Skin epidermis (tissue), 12 donors: ENCODE measurements around the gene HSPA1L.
"Not testable (repeated sequence)": the region's sequence is repeated elsewhere in the genome, so short reads cannot be mapped to it uniquely, and the experiment has no call there.

Experiments used
- H3K27ac ChIP-seq, 21 experiments: fragments of 200-600 bp; sonication (generic) in 11 of 21; one replicate each; pipeline ENCODE4 v1.5.0; 2020; ENCODE audit warnings: mild to moderate bottlenecking in 3 of 21, inconsistent platforms in 2 of 21, moderate library complexity in 2 of 21
- H3K4me3 ChIP-seq, 7 experiments: fragments of 200-600 bp; sonication (generic) in 2 of 7; one replicate each; pipeline ENCODE4 v1.5.0; 2020; ENCODE audit warnings: inconsistent platforms in 2 of 7, mild to moderate bottlenecking in 2 of 7, moderate library complexity in 1 of 7

The HSPA1L gene

DNA sequence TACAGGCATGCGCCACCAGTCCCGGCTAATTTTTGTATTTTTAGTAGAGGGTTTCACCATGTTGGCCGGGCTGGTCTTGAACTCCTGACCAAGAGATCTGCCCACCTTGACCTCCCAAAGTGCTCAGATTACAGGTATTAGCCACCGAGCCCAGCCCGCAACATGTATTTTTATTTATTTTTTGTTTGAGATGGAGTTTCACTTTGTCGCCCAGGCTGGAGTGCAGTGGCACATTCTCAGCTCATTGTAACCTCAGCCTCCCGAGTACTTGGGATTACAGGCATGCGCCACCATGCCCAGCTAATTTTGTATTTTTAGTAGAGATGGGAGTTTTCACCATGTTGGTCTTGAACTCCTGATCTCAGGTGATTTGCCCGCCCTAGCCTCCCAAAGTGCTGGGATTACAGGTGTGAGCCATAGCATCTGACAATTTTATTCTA is 23.1 kb upstream of the HSPA1L start:
- peak overlapping the region in 2 of 7 experiments; percentile 64 to 88 for H3K4me3 ChIP-seq

DNA sequence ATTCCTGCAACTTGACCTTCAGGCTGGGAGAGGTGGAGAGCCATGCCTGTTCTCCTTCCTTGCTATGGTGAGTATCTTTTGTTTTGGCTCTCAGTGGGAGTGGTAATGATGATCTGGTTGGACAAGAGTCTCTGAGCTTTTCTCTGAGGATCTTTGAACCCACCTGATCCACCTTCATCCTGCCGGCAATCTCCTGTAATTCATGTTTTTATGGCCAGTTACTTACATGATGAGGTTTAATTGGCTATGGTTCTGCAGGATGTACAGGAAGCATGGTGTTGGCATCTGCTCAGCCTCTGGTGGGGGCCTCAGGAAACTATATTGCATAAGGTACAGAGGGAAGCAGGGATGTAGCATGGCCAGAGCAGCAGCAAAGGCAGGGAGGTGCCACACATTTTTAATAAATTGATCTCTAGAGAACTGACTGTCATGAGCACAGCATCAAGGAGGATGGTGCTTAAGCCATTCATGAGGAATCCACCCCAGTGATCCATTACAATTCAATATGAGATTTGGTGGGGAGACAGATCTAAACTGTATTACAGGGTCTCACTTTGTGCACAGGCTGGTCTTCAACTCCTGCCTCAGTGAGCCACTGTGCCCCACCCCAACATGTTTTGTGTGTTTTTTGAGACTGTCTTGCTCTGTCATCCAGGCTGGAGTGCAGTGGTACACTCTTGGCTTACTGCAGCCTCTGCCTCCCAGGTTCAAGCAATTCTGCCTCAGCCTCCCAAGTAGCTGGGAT is 22.5 kb upstream of the HSPA1L start:
- Histone ChIP-seq H3K27ac (peak overlapping the region in 9 of 21 experiments; percentile 9 to 99 (median 94)), H3K4me3 (peak overlapping the region in 4 of 7 experiments; percentile 64 to 92 (median 78))

More for the DNA sequence above, 23.1 kb upstream of the HSPA1L start:
- H3K27ac ChIP-seq: peak overlapping the region in 2 of 21 experiments; percentile 5 to 92

DNA sequence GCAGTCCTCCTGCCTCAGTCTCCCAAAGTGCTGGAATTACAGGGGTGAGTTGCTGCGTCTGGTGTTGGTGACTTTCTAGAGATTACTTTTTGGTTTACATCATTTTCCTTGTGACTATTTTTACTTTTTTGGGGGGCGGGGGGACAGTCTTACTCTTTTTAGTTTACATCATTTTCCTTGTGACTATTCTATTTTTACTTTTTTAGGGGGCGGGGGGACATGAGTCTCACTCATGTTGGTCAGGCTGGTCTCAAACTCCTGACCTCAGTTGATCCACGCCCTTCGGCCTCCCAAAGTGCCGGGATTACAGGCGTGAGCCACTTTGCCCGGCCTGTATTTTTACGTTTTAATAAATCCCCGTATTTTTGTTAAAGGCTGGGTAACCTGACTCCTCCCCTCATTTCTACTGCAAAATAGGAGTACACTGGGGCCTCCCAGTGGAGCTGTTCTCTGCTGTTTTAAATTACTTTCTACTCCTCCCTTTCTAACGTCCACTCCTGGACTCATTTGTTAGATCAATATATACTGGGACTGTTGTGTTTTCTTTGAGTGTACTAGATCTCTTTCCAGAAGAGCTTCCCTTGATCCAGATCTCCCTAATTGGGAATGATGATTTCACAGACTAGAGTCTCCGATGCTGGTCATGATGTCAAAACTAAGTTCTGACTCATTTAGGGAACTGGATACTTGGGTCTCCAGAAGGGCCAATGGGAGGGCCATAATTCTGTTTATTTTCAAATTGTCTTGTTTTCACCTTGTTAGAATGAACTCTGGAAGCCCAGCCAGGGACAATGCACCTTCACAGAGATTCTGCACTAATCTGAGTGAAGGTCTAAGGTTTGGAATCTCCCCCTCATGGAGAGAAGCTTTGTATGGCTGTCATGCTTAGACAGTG is 21.6 kb upstream of the HSPA1L start:
- H3K27ac ChIP-seq: peak overlapping the region in 19 of 21 experiments; percentile 9 to 99 (median 93)

DNA sequence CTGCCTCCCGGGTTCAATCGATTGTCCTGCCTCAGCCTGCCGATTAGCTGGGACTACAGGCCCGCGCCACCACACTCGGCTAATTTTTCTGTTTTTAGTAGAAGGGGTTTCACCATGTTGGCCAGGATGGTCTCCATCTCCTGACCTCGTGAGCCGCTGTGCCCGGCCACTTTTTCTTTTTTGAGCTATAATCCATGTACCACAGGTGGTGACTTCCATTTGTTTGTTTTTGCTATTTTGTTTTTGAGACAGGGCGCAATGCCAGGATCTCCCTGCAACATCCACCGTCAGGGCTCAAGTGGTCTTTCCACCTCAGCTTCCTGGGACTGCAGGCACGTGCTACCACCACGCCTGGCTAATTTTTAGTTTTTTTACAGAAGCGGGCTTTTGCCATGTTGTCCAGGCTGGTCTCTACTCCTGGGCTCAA is 21.0 kb upstream of the HSPA1L start:
- H3K27ac ChIP-seq: peak overlapping the region in 20 of 21 experiments; percentile 9 to 99 (median 93)
- H3K4me3 ChIP-seq: peak overlapping the region; percentile 64 to 98 (median 74)

More for the DNA sequence above, 21.6 kb upstream of the HSPA1L start:
- H3K4me3 ChIP-seq: peak overlapping the region; percentile 64 to 98 (median 74)

DNA sequence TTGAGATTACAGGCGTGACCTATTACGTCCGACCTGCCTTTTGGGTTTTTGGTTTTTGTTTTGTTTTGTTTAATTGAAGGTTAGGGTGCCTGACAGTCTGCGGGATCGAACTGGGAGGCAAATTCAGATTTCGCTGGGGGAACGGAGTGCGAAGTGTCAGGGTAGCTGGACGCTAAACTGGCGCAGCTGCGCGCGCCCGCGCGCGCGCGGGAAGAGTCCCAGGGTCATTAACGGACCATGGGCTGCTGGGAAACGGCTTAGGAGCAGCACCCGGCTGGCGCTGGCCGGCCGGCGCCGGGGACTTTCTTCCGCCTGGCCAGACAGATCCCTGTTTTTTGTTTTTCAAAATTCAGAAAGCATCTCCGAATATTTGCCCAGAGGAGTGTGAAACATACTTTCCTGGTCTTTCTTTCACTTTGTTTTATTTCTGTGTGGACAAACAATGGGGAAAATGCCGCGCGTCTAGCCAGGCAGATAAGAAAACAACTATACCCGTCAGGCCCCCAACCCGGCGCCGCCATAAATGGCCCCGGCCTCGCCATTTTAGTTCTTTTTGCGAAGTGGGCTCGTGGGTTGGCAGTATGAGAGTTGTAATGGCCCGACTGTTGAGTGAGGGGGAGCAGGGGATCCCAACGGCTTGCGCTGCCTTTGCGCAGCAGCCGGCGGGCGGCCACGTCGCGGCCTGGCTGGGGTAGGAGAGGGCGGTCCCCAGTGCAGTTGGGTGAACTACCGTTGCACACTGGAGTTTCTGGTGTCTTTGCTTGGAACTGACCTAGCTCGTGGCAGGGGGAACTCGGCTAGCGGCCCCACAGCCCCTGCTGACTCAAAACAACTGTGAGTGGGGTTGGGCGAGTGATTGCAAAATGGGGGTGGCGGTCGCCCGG is 19.5 kb upstream of the HSPA1L start:
- Histone ChIP-seq H3K27ac (peak overlapping the region; percentile 52 to 99 (median 93)), H3K4me3 (peak overlapping the region; percentile 64 to 98 (median 74))

DNA sequence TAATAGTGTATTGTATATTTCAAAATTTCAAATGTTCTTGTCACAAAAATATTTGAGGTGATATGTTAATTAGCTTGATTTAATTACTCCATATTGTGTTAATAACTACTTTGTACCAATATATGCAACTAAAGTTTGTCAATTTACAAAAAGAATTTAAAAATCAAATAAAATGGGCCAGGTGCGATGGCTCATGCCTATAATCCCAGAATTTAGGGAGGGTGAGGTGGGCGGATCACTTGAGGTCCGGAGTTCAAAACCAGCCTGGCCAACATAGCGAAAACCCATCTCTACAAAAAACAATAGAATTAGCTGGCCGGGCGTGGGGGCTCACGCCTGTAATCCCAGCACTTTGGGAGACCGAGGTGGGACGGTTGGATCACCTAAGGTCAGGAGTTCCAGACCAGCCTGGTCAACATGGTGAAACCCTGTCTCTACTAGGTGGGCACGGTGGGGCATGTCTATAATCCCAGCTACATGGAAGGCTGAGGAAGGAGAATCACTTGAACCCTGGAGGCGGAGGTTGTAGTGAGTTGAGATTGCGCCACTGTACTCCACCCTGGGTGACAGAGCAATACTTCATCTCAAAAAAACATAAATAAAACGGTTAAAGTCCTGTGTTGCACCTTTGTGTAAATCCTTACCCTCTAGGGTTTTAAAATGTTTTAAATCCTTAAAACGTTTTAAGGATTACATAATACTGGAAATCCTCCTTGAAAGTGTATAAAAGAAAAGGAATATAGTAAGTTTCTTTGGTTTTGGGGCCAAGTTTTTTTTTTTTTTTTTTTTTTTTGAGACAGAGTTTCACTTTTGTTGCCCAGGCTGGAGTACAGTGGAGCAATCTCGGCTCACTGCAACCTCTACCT is 16.5 kb upstream of the HSPA1L start:
- peak overlapping the region in 7 of 21 experiments; percentile 9 to 89 (median 53) for H3K27ac ChIP-seq

DNA sequence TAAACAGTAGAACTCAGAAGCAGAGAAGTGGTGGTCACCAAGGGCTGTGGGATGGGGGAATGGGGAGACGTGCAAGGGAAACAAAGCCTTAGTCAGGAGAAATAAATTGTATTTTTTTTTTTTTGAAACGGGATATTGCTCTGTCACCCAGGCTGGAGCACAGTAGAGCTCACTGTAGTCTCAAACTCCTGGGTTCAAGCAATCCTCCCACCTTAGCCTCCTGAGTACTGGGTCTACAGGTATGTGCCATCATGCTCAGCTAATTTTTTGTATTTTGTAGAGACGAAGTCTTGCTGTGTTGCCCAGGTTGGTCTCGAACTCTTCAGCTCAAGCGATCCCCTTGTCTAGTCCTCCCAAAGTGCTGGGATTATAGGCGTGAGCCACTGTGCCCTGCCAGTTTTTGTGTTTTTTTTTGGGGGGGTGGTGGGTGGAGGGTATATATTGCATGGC is 15.8 kb upstream of the HSPA1L start:
- Histone ChIP-seq H3K27ac (peak overlapping the region in 16 of 21 experiments; percentile 9 to 89 (median 63)), H3K4me3 (peak overlapping the region; percentile 37 to 74 (median 57))

More for the DNA sequence above, 16.5 kb upstream of the HSPA1L start:
- peak overlapping the region in 4 of 7 experiments; percentile 49 to 74 (median 57) for H3K4me3 ChIP-seq

DNA sequence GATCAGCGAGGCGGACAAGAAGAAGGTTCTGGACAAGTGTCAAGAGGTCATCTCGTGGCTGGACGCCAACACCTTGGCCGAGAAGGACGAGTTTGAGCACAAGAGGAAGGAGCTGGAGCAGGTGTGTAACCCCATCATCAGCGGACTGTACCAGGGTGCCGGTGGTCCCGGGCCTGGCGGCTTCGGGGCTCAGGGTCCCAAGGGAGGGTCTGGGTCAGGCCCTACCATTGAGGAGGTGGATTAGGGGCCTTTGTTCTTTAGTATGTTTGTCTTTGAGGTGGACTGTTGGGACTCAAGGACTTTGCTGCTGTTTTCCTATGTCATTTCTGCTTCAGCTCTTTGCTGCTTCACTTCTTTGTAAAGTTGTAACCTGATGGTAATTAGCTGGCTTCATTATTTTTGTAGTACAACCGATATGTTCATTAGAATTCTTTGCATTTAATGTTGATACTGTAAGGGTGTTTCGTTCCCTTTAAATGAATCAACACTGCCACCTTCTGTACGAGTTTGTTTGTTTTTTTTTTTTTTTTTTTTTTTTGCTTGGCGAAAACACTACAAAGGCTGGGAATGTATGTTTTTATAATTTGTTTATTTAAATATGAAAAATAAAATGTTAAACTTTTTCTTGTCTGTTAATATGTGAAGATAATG is 14.7 kb upstream of the HSPA1L start:
- Histone ChIP-seq H3K27ac (peak overlapping the region in 18 of 21 experiments; percentile 18 to 89 (median 63)), H3K4me3 (peak overlapping the region; percentile 37 to 74 (median 57))

DNA sequence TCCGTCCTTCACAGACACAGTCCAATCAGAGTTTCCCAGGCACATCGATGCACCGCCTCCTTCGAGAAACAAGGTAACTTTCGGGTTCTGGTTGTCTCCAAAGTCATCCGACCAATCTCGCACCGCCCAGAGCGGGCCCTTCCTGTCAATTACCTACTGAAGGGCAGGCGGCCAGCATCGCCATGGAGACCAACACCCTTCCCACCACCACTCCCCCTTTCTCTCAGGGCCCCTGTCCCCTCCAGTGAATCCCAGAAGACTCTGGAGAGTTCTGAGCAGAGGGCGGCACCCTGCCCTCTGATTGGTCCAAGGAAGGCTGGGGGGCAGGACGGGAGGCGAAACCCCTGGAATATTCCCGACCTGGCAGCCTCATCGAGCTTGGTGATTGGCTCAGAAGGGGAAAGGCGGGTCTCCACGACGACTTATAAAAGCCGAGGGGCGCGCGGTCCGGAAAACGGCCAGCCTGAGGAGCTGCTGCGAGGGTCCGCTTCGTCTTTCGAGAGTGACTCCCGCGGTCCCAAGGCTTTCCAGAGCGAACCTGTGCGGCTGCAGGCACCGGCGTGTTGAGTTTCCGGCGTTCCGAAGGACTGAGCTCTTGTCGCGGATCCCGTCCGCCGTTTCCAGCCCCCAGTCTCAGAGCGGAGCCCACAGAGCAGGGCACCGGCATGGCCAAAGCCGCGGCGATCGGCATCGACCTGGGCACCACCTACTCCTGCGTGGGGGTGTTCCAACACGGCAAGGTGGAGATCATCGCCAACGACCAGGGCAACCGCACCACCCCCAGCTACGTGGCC is 12.4 kb upstream of the HSPA1L start, which contains the start of gene HSPA1B:
Gene HSPA1B, plus strand, starts transcription at position 453 of the 794 bp plus-strand sequence. Its CDS starts 213 bp downstream, at position 666.
- Histone ChIP-seq H3K27ac (peak within 1 kb of the TSS; percentile 53 to 98 (median 92)), H3K4me3 (peak within 1 kb of the TSS; percentile 34 to 65 (median 51))

DNA sequence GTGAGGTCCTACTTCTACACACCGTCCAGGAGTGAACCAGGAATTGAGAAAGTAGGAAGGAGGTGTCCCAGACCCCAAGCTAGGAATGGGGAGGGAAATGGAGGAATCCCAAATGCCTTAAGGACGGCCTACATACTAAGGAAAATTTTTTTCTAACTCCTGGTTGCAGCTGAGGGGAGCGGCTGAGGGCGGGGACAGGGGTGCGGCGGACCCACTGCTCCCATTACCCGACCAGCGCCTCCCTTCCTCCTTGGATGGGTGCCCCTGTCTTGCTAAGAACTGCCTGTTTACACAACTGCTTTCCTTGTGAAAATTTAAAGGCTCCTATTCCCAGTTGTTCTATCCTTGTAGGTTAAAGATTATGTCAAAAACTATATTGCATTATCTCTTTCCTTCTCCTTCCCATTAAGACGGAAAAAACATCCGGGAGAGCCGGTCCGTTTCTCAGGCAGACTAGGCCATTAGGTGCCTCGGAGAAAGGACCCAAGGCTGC is 11.8 kb upstream of the HSPA1L start:
- peak overlapping the region; percentile 53 to 98 (median 92) for H3K27ac ChIP-seq
- H3K4me3 ChIP-seq: peak overlapping the region; percentile 34 to 65 (median 51)

DNA sequence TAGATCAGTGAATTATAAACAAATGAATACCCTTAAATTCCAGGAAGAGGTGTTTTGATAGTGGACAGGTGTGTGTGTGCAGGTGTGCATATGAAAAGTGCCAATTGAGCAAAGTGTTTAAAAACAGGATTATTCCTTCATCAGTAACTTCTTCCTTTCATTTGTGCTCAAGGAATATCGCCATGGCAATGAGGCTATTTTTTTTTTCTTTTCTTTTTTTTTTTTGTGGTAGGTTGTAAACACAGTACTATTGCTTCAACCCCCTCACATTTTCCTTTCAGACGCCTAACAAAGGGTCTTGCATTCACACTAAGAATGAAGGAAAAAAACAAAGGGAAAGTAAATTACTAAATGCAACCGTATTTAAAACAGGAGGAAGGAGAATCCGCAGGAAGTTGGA is 10.5 kb upstream of the HSPA1L start:
- Histone ChIP-seq H3K27ac (peak overlapping the region in 20 of 21 experiments; percentile 80 to 98 (median 92)), H3K4me3 (no peak overlapping the region)

DNA sequence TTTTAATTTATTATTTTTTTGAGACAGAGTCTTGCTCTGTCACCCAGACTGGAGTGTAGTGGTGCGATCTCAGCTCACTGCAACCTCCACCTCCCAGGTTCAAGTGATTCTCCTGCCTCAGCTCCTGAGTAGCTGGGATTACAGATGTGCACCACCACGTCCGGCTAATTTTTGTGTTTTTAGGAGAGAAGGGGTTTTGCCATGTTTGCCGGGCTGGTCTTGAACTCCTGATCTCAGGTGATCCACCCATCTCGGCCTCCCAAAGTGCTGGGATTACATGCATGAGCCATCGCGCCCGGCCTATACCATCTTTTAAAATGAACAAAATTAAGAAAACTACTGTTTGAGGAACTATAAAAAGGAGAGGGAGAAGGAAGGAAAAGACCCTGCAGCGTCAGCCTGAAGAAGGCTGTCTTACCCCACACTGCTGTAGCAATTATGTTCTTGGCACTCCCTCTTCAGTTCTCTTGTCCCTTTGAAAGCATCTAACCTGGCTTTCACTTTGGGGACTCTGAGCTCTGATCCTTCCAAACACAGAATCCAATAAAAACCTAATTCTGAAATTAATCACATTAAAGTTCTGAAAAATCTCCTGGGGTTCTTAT is 8.6 kb upstream of the HSPA1L start:
- H3K4me3 ChIP-seq: not testable (repeated sequence)
- peak overlapping the region in 19 of 21 experiments; percentile 9 to 98 (median 93) for H3K27ac ChIP-seq

DNA sequence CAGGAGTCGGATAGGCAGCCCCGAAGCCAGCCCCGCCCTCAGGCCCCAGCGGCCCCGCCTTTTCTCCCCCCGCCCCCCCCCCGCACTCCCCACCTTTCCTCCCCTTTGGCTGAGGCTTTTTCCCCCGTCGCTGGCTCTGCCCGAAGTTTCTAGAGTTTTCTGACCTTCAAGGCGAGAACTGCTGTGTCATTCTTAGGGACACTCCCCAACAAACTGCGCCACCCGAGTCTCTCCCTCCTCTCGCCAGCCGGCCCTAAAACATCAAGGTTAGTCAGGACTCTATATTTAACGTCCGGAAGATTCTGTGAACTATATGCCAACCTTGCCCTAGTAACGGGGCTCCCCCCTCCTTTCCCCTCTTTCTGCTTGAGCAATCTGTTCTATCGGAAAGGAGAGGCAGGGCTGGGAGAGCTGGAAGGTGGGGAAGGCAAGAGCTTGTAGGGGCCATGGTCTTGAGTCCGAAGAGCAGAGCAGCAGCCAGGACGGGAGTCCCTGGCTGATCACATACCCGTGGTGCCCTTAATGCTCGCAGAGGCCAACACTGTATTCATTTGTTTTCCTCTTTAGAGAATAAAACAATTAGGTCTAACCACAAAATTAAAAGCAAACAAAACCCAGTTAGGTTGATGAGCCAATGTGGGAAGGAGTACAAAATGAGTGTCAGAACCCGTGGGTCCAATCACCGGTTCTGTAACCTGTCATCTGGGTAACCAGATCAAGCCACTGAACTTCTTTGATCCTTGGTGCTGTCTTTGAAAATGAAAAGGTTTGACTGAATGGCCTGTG is 7.1 kb upstream of the HSPA1L start:
- Histone ChIP-seq H3K4me3 (peak overlapping the region; percentile 35 to 56 (median 45)), H3K27ac (peak overlapping the region; percentile 42 to 98 (median 92))

DNA sequence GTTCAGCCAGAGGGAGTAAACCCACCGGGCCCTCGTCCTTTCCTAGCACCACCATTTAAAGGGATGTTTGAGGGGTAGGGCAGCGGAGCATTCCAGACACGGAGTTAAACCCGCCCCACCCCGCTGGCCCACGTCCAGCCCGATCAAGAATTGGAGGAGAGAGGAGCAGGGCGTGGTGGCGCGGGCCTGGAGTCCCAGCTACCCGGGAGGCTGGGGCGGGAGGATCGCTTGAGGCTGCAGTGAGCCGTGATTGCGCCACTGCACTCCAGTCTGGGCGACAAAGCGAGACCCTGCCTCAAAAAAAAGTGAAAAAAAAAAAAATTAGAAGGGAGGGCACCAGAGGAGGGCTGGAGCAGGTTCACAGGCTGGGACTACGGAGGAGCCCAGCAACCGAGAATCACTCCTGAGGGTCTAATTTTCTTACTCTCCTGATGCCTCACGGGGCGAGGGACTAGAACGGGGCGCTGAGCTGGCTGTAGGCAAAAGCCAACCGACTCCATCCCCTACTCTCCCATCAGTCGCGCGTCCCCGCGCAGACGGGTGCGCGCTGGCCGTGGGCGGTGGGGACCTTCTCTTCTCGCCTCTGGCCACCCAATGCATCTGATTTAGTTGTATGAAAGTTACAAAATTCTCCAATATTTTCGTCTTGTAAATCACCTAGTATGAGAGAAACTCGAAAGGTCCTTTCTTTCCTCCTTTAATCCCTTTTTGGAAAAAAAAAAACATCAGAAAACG is 6.4 kb upstream of the HSPA1L start:
- Histone ChIP-seq H3K4me3 (peak overlapping the region; percentile 35 to 56 (median 45)), H3K27ac (peak overlapping the region; percentile 39 to 98 (median 92))
